Spinal cord (tissue), 10 donors: ENCODE measurements around the gene NDUFS4. TPM values are rescaled to one million over a fixed set of nuclear protein-coding genes. Genes with fewer than 3 reads are reported as not detected.

Experiments
- DNase-seq, 6 donors: peaks; one replicate each; pipeline versions ENCODE4 v3.0.0 to v3.0.0-alpha.2; 2013 to 2015; ENCODE audit warnings: low spot score in 6 of 6, low read depth in 4 of 6
- H3K27ac ChIP-seq: one replicate; pipeline ENCODE4 v1.5.1; 2013; ENCODE audit warnings: low read depth, low read length, control low read depth
- H3K27me3 ChIP-seq: one replicate; pipeline ENCODE4 v1.6.1; 2013; ENCODE audit warnings: low read length; ENCODE audit not compliant: control insufficient read depth, insufficient read depth
- H3K36me3 ChIP-seq: one replicate; pipeline ENCODE4 v1.6.1; 2013; ENCODE audit warnings: low read length; ENCODE audit not compliant: control insufficient read depth, insufficient read depth
- H3K4me1 ChIP-seq: one replicate; pipeline ENCODE4 v1.6.1; 2013; ENCODE audit warnings: low read length; ENCODE audit not compliant: control insufficient read depth, insufficient read depth
- H3K4me3 ChIP-seq: one replicate; pipeline ENCODE4 v1.5.1; 2013; ENCODE audit warnings: low read depth, low read length, control low read depth
- H3K9me3 ChIP-seq: one replicate; pipeline ENCODE4 v1.6.1; 2013; ENCODE audit warnings: low read length; ENCODE audit not compliant: control insufficient read depth, insufficient read depth
- WGBS: methylation state at CpG from one replicate; pipeline ENCODE4 v1.1.5; 2013; ENCODE audit warnings: missing lambda C conversion rate; ENCODE audit not compliant: insufficient coverage; 5-methylcytosine and 5-hydroxymethylcytosine counted together
- polyA plus RNA-seq, 2 donors: library from polyadenylated mRNA; unstranded; fragments of 120-200 nt; gene quantifications; one replicate each; pipeline ENCODE4 v1.2.1, GENCODE V29; 2013; ENCODE audit not compliant: insufficient read length in 2 of 2
- total RNA-seq, 2 donors: library from RNA; depleted of rRNA in 1 of 2; stranded (reverse); fragments of 120-200 nt in 1 of 2; fragments of >200 nt in 1 of 2; gene quantifications; one replicate each; pipeline versions ENCODE4 v1.2.3 to v1.2.4, GENCODE V29; 2013 to 2014
- donor health status: healthy.

Gene NDUFS4
- total and polyA plus RNA-seq, 4 donors = 124 to 189 (median 142) TPM

DNA sequence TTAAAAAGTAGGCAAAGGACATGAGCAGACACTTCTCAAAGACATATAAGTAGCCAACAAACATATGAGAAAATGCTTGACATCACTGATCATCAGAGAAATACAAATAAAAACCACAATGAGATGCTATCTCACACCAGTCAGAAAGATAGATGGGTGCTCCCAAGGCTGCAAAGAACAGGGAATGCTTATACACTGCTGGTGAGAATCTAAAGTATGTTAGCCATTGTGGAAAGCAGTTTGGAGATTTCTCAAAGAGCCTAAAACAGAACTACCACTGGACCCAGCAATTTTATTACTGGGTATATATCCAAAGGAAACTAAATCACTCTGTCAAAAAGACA, 154.2 kb downstream of the NDUFS4 start:
- no peaks in the 10 kb centered on the region for H3K4me1 ChIP-seq
- no peaks in the 10 kb centered on the region for H3K36me3 ChIP-seq
- H3K27ac ChIP-seq = no peak overlapping the region
- no peaks in the 10 kb centered on the region for H3K27me3 ChIP-seq
- no peak for DNase-seq
- H3K4me3 ChIP-seq = no peak overlapping the region
- peaks cover 3% of the 10 kb centered on the region for H3K9me3 ChIP-seq

DNA sequence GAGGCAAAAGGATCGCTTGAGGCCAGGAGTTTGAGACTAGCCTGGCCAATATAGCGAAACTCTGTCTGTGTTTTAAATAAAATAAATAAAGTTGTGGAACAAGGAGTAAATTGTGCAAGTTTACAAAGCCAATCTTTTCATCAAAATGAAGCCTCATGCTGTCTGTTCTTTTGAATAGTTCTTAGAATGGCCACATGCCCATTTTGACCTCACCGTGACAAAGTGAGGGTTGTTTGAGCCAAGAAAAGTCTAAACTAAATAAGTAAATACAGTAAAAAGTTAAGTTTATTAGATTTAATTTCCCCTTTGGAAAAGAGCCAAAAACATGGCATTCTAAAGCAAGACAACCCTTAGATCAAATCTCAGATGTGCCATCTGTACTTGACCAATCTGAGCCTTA, 165.7 kb downstream of the NDUFS4 start:
- DNase-seq = no peak
- H3K27ac ChIP-seq = no peak overlapping the region
- H3K4me3 ChIP-seq = no peak overlapping the region
- H3K4me1 ChIP-seq = no peaks in the 10 kb centered on the region
- no peaks in the 10 kb centered on the region for H3K27me3 ChIP-seq
- no peaks in the 10 kb centered on the region for H3K9me3 ChIP-seq
- WGBS = 100% methylated on average over 1 of the region's 3 CpGs
- no peaks in the 10 kb centered on the region for H3K36me3 ChIP-seq

DNA sequence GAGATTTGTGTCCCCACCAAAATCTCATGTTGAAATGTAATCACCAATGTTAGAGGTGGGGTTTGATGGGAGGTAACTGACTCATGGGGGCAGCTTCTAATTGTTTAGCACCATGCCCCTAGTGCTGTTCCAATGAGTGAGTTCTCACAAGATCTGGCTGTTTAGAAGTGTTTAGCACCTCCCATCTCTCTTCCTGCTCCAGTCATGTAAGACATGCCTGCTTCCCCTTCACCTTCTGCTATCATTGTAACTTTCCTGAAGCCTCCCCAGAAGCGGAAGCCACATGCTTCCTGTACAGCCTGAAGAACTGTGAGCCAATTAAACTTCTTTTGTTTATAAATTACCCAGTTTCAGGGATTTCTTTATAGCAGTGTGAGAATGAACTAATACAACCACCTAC, 170.5 kb downstream of the NDUFS4 start:
- Histone ChIP-seq H3K4me3 (no peak overlapping the region), H3K9me3 (no peaks in the 10 kb centered on the region), H3K4me1 (no peaks in the 10 kb centered on the region), H3K27ac (no peak overlapping the region), H3K27me3 (no peaks in the 10 kb centered on the region), H3K36me3 (no peaks in the 10 kb centered on the region)
- no CpG with 5 or more reads among the region's 1 CpG for WGBS
- no peak for DNase-seq

Other genes starting within 250 kb of the NDUFS4 start
- 1 to 10 TPM; 3.3 to 3.7 TPM for gene FST, start 80.0 kb upstream of the NDUFS4 start, total RNA-seq
- gene FST, start 80.0 kb upstream of the NDUFS4 start, polyA plus RNA-seq = 1 to 10 TPM; 2.7 to 4.5 TPM